ENCODE measurements around the gene TSPAN4.

DNA sequence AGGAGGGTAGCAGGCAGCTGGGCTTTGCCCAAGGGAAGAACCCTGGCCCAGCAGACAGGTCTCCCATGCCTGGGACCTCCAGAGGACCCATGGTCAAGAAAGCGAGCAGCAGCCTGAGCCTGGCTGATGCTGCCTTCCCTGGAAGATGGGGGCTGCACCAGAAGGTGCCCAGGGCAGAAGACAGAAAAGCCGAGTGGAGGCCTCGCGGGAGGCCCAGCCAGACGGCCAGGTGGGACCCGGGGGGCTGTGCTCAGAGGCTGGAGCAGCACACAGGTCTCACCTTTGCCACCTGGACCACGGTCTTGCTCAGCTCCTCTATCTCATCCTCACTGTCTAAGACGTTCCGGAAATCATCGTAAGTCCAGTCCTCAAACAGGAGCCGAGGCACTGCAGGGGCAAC is 57.1 kb downstream of the TSPAN4 start:
- TF ChIP-seq, protein P1, sequence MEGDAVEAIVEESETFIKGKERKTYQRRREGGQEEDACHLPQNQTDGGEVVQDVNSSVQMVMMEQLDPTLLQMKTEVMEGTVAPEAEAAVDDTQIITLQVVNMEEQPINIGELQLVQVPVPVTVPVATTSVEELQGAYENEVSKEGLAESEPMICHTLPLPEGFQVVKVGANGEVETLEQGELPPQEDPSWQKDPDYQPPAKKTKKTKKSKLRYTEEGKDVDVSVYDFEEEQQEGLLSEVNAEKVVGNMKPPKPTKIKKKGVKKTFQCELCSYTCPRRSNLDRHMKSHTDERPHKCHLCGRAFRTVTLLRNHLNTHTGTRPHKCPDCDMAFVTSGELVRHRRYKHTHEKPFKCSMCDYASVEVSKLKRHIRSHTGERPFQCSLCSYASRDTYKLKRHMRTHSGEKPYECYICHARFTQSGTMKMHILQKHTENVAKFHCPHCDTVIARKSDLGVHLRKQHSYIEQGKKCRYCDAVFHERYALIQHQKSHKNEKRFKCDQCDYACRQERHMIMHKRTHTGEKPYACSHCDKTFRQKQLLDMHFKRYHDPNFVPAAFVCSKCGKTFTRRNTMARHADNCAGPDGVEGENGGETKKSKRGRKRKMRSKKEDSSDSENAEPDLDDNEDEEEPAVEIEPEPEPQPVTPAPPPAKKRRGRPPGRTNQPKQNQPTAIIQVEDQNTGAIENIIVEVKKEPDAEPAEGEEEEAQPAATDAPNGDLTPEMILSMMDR (IDR thresholded peaks at IDR 0.05; ENCODE audit: low read depth, low read length, missing input control), result no peak
- TF ChIP-seq YY1 (IDR thresholded peaks at IDR 0.05) (no peak), TAF1 (conservative IDR thresholded peaks at IDR 0.05) (no peak), RXRA (IDR thresholded peaks at IDR 0.05) (no peak), RAD21 (IDR thresholded peaks at IDR 0.05) (no peak), JUND (IDR thresholded peaks at IDR 0.05) (no peak), GABPA (IDR thresholded peaks at IDR 0.05 in 1 of 2, conservative IDR thresholded peaks at IDR 0.05 in 1 of 2) (no peak), EGR1 (IDR thresholded peaks at IDR 0.05; ENCODE audit: low read depth in 2 of 2) (no peak)
- TF ChIP-seq, protein P2, sequence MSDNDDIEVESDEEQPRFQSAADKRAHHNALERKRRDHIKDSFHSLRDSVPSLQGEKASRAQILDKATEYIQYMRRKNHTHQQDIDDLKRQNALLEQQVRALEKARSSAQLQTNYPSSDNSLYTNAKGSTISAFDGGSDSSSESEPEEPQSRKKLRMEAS (IDR thresholded peaks at IDR 0.05), result no peak
- TF ChIP-seq, protein P3, sequence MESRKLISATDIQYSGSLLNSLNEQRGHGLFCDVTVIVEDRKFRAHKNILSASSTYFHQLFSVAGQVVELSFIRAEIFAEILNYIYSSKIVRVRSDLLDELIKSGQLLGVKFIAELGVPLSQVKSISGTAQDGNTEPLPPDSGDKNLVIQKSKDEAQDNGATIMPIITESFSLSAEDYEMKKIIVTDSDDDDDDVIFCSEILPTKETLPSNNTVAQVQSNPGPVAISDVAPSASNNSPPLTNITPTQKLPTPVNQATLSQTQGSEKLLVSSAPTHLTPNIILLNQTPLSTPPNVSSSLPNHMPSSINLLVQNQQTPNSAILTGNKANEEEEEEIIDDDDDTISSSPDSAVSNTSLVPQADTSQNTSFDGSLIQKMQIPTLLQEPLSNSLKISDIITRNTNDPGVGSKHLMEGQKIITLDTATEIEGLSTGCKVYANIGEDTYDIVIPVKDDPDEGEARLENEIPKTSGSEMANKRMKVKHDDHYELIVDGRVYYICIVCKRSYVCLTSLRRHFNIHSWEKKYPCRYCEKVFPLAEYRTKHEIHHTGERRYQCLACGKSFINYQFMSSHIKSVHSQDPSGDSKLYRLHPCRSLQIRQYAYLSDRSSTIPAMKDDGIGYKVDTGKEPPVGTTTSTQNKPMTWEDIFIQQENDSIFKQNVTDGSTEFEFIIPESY (IDR thresholded peaks at IDR 0.05), result no peak
- TF ChIP-seq, protein P4, sequence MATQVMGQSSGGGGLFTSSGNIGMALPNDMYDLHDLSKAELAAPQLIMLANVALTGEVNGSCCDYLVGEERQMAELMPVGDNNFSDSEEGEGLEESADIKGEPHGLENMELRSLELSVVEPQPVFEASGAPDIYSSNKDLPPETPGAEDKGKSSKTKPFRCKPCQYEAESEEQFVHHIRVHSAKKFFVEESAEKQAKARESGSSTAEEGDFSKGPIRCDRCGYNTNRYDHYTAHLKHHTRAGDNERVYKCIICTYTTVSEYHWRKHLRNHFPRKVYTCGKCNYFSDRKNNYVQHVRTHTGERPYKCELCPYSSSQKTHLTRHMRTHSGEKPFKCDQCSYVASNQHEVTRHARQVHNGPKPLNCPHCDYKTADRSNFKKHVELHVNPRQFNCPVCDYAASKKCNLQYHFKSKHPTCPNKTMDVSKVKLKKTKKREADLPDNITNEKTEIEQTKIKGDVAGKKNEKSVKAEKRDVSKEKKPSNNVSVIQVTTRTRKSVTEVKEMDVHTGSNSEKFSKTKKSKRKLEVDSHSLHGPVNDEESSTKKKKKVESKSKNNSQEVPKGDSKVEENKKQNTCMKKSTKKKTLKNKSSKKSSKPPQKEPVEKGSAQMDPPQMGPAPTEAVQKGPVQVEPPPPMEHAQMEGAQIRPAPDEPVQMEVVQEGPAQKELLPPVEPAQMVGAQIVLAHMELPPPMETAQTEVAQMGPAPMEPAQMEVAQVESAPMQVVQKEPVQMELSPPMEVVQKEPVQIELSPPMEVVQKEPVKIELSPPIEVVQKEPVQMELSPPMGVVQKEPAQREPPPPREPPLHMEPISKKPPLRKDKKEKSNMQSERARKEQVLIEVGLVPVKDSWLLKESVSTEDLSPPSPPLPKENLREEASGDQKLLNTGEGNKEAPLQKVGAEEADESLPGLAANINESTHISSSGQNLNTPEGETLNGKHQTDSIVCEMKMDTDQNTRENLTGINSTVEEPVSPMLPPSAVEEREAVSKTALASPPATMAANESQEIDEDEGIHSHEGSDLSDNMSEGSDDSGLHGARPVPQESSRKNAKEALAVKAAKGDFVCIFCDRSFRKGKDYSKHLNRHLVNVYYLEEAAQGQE (IDR thresholded peaks at IDR 0.05), result no peak
- TF ChIP-seq, protein P5, sequence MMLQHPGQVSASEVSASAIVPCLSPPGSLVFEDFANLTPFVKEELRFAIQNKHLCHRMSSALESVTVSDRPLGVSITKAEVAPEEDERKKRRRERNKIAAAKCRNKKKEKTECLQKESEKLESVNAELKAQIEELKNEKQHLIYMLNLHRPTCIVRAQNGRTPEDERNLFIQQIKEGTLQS (IDR thresholded peaks at IDR 0.05), result no peak
